Sigmoid colon (tissue), 7 donors: ENCODE measurements around the gene E2F8. TPM values are rescaled to one million over a fixed set of nuclear protein-coding genes. Genes with fewer than 3 reads are reported as not detected.

Experiments used
- DNase-seq: peaks from one replicate; pipeline ENCODE4 v3.0.0-alpha.2; 2019
- H3K27ac ChIP-seq, 4 donors: fragments of 200-600 bp; sonication (generic); one replicate each; pipeline ENCODE4 v1.5.1; 2016 to 2019; ENCODE audit warnings: mild to moderate bottlenecking in 1 of 4
- H3K27me3 ChIP-seq, 3 donors: fragments of 200-600 bp; sonication (generic); one replicate each; pipeline ENCODE4 v1.5.1; 2019; ENCODE audit warnings: mild to moderate bottlenecking in 1 of 3
- H3K36me3 ChIP-seq, 4 donors: fragments of 200-600 bp; sonication (generic); one replicate each; pipeline ENCODE4 v1.5.1; 2016 to 2019
- H3K4me1 ChIP-seq, 4 donors: fragments of 200-600 bp; sonication (generic); one replicate each; pipeline ENCODE4 v1.5.1; 2017 to 2019
- H3K4me3 ChIP-seq, 4 donors: fragments of 200-600 bp; sonication (generic); one replicate each; pipeline ENCODE4 v1.5.1; 2017 to 2019; ENCODE audit warnings: mild to moderate bottlenecking in 2 of 4, moderate library complexity in 1 of 4
- H3K9me3 ChIP-seq, 4 donors: fragments of 200-600 bp in 3 of 4; sonication (generic) in 3 of 4; one replicate each; pipeline versions ENCODE4 v1.5.1 to v1.6.1; 2013 to 2019
- CTCF ChIP-seq, 4 experiments: fragments of 450-650 bp in 3 of 4; fragments of 200-600 bp in 1 of 4; IDR thresholded peaks; one replicate each; pipeline ENCODE4 v1.5.1; 2016 to 2019; ENCODE audit warnings: antibody characterized with exemption in 4 of 4, mild to moderate bottlenecking in 3 of 4, moderate library complexity in 2 of 4
- EP300 ChIP-seq, 4 donors: sonication (generic); formaldehyde crosslinking; IDR thresholded peaks; one replicate each; pipeline ENCODE4 v1.6.1; 2017; ENCODE audit warnings: antibody characterized with exemption in 4 of 4
- POLR2A ChIP-seq, 2 donors: fragments of 450-650 bp; IDR thresholded peaks; one replicate each; pipeline ENCODE4 v1.6.1; 2016; ENCODE audit warnings: antibody characterized with exemption in 2 of 2, mild to moderate bottlenecking in 2 of 2, moderate library complexity in 2 of 2
- POLR2AphosphoS5 ChIP-seq, 4 donors: sonication (generic); formaldehyde crosslinking; IDR thresholded peaks; one replicate each; pipeline ENCODE4 v1.6.1; 2017; ENCODE audit warnings: antibody characterized with exemption in 4 of 4
- WGBS, 2 donors: extraction: QIAGEN DNeasy Blood & Tissue Kit; methylation state at CpG; one replicate each; pipeline ENCODE4 v1.1.7; 2013; 5-methylcytosine and 5-hydroxymethylcytosine counted together
- intact Hi-C: fragments of 100-400 bp; cut with DNase I; formaldehyde crosslinking; loops from one replicate; pipeline ENCODE4 v1.15.1; 2023
- polyA plus RNA-seq, 3 donors: library from polyadenylated mRNA; stranded (reverse); fragments of 200-250 nt; gene quantifications; one replicate each; pipeline ENCODE4 v1.2.3, GENCODE V29; 2013
- total RNA-seq, 4 donors: library from RNA; depleted of rRNA; stranded (reverse); fragments of >200 nt; gene quantifications; one replicate each; pipeline ENCODE4 v1.1.0, GENCODE V29; 2016
- donor health status: healthy with polysubstance abuse.
- donor health status: Bipolar disorder and iron deficiency.
- donor health status: healthy.

The E2F8 gene
- total and polyA plus RNA-seq, 7 donors: 0.16 to 4.0 (median 1.0) TPM; not detected in 1

GRCh38 chr11:19196432-19196831, 44.3 kb downstream of the E2F8 start:
- Histone ChIP-seq H3K36me3 (no peaks in the 10 kb centered on the region), H3K27me3 (no peaks in the 10 kb centered on the region), H3K4me1 (no peaks in the 10 kb centered on the region), H3K4me3 (no peak overlapping the region), H3K9me3 (no peaks in the 10 kb centered on the region), H3K27ac (no peak overlapping the region)
- no peak for DNase-seq
- TF ChIP-seq CTCF (IDR thresholded peaks at IDR 0.05) (no peak), POLR2A (IDR thresholded peaks at IDR 0.05) (no peak), POLR2AphosphoS5 (IDR thresholded peaks at IDR 0.05) (no peak)
- WGBS, 2 donors: 18 to 73% methylated on average over 6 of the region's 6 CpGs
- intact Hi-C loops: no loop called here

- no peak for DNase-seq
- TF ChIP-seq POLR2A (IDR thresholded peaks at IDR 0.05) (no peak), EP300 (IDR thresholded peaks at IDR 0.05) (no peak), POLR2AphosphoS5 (IDR thresholded peaks at IDR 0.05) (no peak), CTCF (IDR thresholded peaks at IDR 0.05) (no peak)
- no peak overlapping the region for H3K27ac ChIP-seq
Observed at GRCh38 chr11:19194620-19195308, 46.0 kb downstream of the E2F8 start.

GRCh38 chr11:19193916-19194315, 46.8 kb downstream of the E2F8 start:
- no peaks in the 10 kb centered on the region for H3K4me1 ChIP-seq
- TF ChIP-seq EP300 (IDR thresholded peaks at IDR 0.05) (no peak), POLR2A (IDR thresholded peaks at IDR 0.05) (no peak), CTCF (IDR thresholded peaks at IDR 0.05) (no peak), POLR2AphosphoS5 (IDR thresholded peaks at IDR 0.05) (no peak)
- H3K36me3 ChIP-seq: no peaks in the 10 kb centered on the region
- no peak overlapping the region for H3K27ac ChIP-seq
- DNase-seq: no peak
- H3K27me3 ChIP-seq: no peaks in the 10 kb centered on the region
- H3K9me3 ChIP-seq: no peaks in the 10 kb centered on the region
- intact Hi-C loops: no loop called here
- 72 to 78% methylated on average over 2 of the region's 2 CpGs for WGBS, 2 donors
- no peak overlapping the region for H3K4me3 ChIP-seq

More at GRCh38 chr11:19194620-19195308, 46.0 kb downstream of the E2F8 start:
- 90 to 93% methylated on average over 4 of the region's 4 CpGs for WGBS, 2 donors
- Histone ChIP-seq H3K36me3 (no peaks in the 10 kb centered on the region), H3K9me3 (no peaks in the 10 kb centered on the region), H3K27me3 (no peaks in the 10 kb centered on the region), H3K4me3 (no peak overlapping the region), H3K4me1 (no peaks in the 10 kb centered on the region)
- intact Hi-C loops: no loop called here

- no peaks in the 10 kb centered on the region for H3K9me3 ChIP-seq
- DNase-seq: no peak
- 72 to 82% methylated on average over 7 of the region's 7 CpGs for WGBS, 2 donors
- intact Hi-C loops: no loop called here
- no peak for TF ChIP-seq POLR2AphosphoS5 (IDR thresholded peaks at IDR 0.05)
- no peak for TF ChIP-seq EP300 (IDR thresholded peaks at IDR 0.05)
- no peak for TF ChIP-seq CTCF (IDR thresholded peaks at IDR 0.05)
- no peak for TF ChIP-seq POLR2A (IDR thresholded peaks at IDR 0.05)
- no peak overlapping the region for H3K4me3 ChIP-seq
- H3K4me1 ChIP-seq: no peaks in the 10 kb centered on the region
- no peaks in the 10 kb centered on the region for H3K36me3 ChIP-seq
- no peaks in the 10 kb centered on the region for H3K27me3 ChIP-seq
- H3K27ac ChIP-seq: no peak overlapping the region
Observed at GRCh38 chr11:19191530-19192169, 49.1 kb downstream of the E2F8 start.
